GM18951 (cell line): ENCODE measurements around the gene LAMP5.

Source experiments
- POLR2A ChIP-seq: IDR thresholded peaks from 4 replicates; pipeline ENCODE4 v1.6.1; 2011; ENCODE audit warnings: mild to moderate bottlenecking; ENCODE audit not compliant: insufficient read length, insufficient read depth; ENCODE audit errors: extremely low read depth
- in situ Hi-C: fragments of 300-500 bp; cut with MboI; formaldehyde crosslinking; loops from one replicate; pipeline ENCODE4 v1.12.0; 2022; ENCODE audit warnings: low sequenced_read_pairs, mixed read lengths, inconsistent platforms; ENCODE audit not compliant: unreplicated experiment

LAMP5 gene

GRCh38 chr20:9571783-9572182, 57.4 kb downstream of the LAMP5 start:
- no peak for TF ChIP-seq POLR2A
- in situ Hi-C loops, result no loop called here

DNA sequence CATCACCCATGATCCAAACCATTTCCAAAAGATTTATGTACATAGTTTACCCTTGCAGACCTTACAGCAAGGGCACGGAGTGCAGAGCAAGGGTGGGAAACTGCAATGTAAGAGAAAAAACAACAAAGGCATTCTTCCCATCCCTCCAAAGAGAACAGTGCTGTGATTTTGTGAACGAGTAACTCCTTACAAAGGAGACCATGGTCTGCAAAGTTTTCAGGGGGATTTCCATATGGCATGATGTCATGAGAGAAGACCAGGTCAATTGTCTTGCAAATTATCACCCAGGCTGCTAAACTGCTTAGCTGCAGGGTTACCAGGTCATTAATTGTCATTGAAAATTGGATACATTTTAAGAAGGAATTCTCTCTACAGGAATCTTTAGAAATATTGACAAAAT, 58.3 kb downstream of the LAMP5 start:
- in situ Hi-C loops, result no loop called here
- TF ChIP-seq POLR2A, result no peak

DNA sequence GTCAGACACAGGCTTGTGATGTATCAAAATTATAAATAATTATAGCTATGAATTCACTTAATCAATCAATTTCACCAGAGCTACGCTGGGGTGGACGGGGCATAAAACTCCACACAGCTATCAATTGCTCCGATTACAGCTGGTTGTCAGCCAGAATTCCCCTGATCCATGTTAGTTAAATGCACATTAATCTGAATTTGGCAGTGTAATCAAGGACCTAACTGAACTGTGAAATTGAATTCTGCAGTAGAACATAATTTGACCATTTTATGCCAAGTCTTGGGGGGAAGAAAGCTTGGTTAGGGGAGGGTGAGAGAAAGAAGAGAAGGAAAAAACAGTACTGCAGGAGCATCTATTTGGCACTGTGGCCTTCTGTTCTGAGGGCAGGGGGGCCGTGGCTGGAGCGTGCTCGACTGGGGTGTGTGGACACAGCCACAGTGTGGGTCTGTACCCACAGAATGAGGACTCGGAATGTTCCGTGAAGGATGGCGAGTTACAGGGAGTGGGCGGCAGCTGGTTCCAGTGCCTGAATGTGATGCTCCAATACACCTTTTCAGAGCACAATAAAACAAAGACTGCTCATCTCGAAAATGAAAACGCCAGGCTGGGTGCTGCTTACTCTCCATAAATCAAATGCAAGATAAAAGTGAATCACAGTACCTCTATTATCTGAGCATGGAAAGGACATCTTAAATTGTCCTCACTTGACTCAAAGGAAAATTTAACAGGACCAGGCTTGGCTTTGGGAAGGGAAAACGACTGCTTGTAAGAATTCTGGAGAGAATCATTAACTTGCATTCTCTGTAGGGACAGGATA, 59.2 kb downstream of the LAMP5 start:
- in situ Hi-C loops, result no loop called here
- TF ChIP-seq POLR2A, result no peak

GRCh38 chr20:9574181-9574580, 59.8 kb downstream of the LAMP5 start:
- no peak for TF ChIP-seq POLR2A
- in situ Hi-C loops, result no loop called here

DNA sequence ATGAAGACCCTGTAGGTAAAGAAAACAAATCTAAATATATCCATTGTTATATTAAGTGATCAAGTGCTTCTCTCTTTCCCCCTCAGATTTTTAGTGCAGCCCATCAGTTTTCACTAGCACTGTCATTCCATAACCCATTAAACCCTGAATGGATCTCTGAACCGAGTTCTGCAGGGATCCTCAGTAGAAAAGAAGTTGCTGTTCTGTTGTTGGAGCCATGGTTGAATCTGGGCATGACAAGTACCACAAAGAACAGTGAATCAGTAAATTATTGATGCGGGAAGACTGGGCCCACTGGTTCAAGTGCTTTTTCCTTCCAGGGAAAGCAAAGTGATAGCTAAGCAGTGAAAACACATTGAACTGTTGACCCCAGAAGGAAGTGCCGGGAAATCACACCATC, 60.4 kb downstream of the LAMP5 start:
- TF ChIP-seq POLR2A, result no peak
- in situ Hi-C loops, result no loop called here

DNA sequence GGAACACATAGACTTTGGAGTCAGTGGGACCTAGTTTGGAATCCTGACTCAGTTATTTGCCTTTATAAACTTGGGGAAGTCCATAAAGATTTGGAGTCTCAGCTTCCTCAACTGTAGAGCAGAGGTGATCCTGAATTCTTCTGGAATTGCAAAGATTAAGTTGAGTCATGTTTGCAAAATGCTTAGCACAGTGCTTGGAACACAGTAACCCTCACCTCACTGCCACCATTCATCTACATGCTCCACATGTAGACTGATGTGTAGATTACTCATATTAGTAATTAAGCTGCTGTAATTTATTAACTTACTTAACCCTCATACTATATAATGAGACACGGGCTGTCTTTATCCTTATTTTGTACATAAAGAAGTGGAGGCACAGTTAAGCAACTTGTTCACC, 61.4 kb downstream of the LAMP5 start:
- in situ Hi-C loops, result no loop called here
- TF ChIP-seq POLR2A, result no peak

- in situ Hi-C loops, result no loop called here
- TF ChIP-seq POLR2A, result no peak
These were observed 62.3 kb downstream of the LAMP5 start for GRCh38 chr20:9576695-9577094.

DNA sequence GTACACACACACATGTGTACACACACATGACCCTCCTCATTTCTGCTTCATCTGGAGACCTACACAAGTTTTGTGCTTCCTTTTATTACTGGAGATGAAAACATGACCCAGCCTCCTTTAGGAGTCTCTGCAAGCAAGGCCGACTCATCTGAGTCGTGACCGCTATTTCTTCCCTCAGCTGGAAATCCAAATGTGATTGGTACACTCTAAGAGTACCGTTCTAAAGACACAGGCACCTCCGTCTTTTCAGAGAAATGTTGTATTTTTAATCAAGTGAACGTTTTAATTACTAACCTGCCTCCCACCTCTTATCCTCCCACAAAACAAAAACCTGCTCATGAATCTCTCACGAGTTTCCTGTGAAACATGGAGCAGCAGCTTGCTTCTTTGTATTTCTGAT, 63.0 kb downstream of the LAMP5 start:
- TF ChIP-seq POLR2A, result no peak
- in situ Hi-C loops, result no loop called here

DNA sequence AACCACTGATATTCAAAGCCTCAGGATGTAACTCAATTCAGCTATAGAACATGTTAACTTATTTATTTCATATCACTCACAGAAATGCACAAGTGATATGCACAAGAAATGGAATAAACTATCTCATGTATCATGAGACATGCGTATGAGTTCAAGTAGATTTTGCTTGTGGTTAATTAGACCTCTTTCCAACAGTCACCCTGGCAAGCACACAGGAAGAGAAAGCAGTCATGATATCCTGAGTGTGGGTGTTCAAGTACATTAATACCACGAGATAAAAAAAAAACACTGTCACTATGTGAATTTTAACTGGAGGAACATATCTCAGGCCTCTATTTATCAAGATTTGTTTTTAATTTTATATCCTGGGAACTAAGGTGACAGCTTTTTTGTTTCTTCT, 64.2 kb downstream of the LAMP5 start:
- in situ Hi-C loops, result no loop called here
- no peak for TF ChIP-seq POLR2A
